Measurements from ENCODE around the gene PCCA.
"Not testable (repeated sequence)": the region's sequence is repeated elsewhere in the genome, so short reads cannot be mapped to it uniquely, and the experiment has no call there.

PCCA gene

GRCh38 chr13:100141461-100141961 is 52.6 kb downstream of the PCCA start:
- DNase-seq: not testable (repeated sequence)

DNA sequence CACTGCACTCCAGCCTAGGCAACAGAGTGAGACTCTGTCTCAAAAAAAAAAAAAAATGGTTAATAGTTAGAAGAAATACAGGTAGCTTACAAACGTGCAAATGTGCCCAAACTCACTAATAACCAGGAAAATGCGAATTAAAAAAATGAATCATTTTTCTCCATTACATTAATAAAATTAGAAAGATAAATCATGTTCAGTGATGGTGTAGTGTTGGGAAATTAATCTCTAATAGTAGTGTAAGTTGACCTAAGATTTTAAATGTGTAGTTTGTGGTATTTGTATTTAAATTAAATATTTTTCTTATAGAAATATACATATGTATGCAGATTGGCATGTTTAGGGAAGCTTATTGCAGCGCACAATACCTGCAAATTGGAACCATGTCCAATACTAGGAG is 57.6 kb downstream of the PCCA start:
- DNase-seq: no peak

DNA sequence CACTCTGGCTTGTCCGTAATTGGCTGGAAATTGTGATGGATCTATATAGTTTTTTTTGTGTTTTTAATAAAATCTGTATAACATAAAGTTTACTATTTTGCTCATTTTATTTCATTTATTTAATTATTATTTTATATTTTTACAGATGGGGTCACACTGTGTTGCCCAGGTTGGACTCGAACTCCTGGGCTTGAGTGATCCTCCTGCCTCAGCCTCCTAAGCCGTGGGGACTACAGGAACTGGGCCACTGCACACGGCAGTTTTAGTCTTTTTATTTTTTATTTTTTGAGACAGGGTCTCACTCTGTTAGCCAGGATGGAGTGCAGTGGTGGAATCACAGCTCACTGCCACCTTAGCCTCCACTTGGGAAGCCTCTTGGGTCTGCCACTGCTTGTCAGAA is 58.9 kb downstream of the PCCA start:
- no peak for DNase-seq

DNA sequence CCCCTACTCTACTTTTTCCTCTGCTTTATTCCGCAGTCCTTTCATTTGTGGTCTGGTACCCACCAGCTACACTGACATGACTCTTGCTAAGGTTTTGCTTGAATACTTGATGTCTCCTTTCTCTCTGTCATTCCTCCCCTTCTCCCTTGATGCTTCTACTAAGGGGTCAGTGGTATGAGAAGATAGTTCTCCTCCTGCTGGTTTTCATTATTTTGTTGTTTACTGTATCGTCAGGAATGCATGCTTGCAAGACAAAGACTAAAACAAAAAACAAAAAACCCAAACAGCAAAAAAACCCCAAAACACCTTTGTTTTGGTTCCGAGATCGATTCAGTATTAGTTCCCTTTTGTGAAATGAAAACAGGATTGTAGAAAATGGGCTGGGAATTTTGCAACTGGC is 59.5 kb downstream of the PCCA start:
- no peak for DNase-seq

DNA sequence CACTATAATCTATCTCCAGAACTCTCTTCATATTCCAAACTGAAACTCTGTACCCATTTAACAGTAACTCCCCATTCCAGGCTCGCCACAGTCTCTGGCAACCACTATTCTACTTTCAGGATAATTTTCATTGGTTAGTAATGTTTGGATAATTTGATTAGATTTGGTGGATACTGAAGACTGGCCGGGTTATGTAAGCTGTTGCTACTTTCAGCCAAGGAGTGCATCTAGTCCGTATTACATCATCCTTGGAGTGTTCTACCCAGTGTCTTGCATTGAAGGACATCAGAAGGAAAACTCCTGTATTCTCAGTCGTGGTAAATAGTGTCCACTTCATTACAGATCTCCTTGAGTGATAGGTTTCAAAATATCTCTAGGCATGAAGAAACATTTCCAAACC is 60.5 kb downstream of the PCCA start:
- DNase-seq: no peak

- DNase-seq: not testable (repeated sequence)
Measured at GRCh38 chr13:100150711-100151110, 61.8 kb downstream of the PCCA start.

- DNase-seq: no peak
Measured at GRCh38 chr13:100154842-100155416, 66.0 kb downstream of the PCCA start.

DNA sequence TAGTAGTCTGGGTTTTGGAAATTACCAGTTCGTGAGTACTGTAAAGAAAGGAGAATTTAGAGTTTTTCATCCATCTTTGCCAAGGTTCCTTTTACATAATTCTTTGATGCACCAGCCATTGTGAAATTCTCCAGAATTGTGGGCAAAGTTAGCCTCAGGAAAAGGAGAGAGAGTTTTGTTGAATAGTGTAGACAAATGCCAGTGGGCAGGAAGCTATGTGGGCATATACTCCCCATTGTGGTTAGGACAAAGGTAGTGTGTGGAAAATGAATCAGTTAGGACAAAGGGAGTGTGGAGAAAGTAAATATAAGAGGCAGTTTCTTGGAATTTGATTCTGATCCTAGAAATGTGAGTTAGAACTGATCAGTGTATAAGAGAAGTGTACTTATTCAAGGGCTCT is 67.9 kb downstream of the PCCA start:
- no peak for DNase-seq

DNA sequence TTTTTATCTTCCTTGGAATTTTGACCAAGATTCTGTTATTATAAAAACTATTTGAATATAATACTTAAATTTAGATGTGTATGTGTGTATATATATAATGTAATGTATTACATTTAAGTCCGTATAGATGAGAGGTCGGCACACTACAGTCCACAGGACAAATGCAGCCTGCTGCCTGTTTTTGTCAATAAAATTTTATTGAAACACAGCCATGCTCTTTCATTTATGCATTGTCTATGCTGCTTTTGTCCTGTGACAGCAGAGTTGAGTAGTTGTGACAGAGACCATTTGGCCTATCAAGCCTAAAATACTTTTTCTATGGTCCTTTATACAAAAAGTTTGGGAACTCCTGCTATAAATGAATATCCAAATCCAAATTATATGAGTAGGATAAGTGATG is 69.7 kb downstream of the PCCA start:
- DNase-seq: no peak

DNA sequence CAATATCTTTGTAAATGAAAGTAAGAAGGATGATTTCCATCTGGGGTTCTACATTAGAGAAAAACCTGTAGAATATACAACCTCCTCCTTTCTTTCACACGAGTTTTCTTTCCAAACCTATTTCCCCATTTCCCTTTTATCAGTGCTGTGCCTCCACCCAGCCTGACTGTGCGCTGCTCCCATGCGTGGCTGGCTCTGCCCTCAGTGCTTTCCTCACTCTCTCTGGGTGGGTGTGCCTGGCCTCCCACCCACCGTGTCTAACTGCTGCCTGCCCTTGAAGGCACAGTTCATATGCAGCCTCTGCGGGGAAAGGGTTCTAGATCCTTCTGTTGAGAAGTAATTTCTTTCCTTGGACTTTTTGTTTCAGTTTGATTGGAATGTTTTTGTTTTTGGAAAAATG is 70.7 kb downstream of the PCCA start:
- DNase-seq: no peak

DNA sequence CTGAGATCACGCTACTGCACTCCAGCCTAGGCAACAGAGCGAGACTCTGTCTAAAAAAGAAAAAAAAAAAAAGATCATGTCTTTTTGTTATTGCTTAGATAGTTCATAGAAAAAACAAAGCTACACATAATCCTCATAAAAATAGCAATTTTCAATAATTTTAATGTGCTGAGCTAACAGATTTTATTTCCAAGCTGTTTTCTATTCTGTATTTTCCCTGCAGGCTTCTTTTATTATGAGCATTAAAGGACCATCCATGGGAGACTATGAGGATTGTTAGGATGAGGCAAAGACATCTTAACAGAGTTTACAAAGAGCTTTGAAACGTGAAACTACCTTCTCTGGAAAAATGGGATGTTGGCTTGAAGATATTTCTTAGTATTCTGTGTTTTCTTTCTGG is 71.6 kb downstream of the PCCA start:
- DNase-seq: no peak

DNA sequence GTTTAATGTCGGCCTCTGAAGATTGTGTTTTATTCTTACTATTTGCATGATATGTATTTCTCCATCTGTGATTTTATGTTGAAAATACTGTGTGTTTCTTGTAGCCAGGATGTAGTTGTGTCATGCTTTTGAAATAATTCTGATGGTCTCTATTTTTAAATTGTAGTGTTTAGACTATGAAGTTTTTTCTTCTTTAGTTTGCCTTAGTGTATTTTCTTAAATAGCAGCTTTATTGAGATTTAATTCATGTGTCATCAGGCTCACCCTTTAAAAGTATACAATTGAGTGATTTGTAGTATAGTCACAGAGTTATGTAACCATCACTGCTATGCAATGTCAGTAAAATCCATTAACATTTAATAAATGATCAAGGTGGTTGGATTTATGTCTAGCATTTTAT is 74.5 kb downstream of the PCCA start:
- peak; percentile 9 for DNase-seq

GRCh38 chr13:100173203-100173602 is 84.3 kb downstream of the PCCA start:
- DNase-seq: no peak

GRCh38 chr13:100174455-100174854 is 85.6 kb downstream of the PCCA start:
- not testable (repeated sequence) for DNase-seq

DNA sequence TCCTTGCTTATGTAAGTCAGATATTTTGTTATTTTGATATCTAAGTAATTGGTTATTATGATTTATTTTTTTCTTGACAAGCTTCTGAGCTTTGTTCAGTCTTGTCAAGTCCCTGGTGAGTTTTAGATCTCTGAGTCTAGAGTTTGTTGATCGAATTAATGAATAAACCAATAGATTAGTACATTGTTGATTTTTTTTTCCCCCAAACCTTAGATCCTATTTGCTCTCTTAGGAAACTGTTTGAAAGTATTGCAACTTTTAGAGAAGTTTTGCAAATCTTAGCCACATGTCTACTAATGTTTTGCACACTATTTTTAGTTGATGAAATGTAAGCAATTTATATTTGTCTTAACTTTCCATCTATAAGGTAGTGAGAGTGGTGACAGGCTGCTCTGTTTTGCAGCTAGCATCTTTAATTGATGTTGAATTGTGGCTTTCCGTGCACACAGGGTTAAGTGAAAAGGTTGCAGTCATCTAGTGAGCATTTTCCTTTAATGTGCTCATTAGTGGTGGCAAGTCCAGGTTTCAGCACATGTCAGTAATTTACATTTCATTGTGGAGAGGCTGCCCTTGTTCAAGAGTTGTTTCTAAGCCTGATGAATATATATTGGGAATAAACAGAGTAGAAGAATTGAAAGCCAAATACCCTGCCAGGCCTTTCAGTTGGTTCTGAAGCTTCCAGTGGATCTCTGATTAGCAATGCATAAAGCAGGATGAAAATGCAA is 86.3 kb downstream of the PCCA start:
- DNase-seq: no peak

DNA sequence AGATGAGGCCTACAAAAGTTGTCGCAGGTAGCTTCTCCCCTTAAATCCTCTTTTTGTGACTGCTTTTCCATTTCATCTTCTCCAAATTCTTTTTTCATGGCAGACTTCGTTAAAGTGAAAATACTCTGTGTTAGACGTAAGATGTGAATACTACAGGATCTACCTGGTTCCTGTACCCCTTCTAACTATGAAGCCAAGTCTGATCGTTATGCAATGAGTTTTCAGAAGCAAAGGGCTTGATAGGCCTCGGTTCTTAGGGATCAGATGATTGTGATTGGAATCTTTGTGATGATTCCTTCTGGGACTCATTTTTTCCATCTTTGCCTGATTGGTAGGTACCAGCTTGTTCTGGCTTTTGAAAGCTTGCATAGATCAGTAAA is 86.9 kb downstream of the PCCA start:
- no peak for DNase-seq

- no peak for DNase-seq
Measured at GRCh38 chr13:100176801-100177400, 88.0 kb downstream of the PCCA start.

GRCh38 chr13:100178309-100178708 is 89.4 kb downstream of the PCCA start:
- DNase-seq: no peak

GRCh38 chr13:100179276-100179675 is 90.4 kb downstream of the PCCA start:
- DNase-seq: no peak

GRCh38 chr13:100182900-100183490 is 94.1 kb downstream of the PCCA start:
- no peak for DNase-seq

DNA sequence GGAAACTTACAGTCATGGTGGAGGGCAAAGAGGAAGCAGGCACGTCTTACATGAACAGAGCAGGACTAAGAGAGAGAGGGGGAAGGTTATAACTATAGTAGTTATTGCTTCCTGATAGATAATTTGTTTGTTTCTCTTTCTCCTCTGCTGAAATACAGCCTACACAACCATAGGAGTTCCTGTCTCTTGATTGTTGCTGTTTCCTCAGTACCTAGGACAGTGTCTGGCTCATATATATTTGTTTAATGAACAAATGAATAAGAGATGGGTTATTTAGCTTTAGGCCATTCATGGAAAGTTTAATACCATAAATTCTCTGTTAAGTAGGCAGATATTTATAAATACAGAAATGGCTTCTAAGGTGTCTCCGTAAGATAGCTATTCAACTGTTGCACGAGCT is 95.2 kb downstream of the PCCA start:
- no peak for DNase-seq

- DNase-seq: no peak
Measured at GRCh38 chr13:100195568-100195967, 106.7 kb downstream of the PCCA start.

- DNase-seq: no peak
Measured at GRCh38 chr13:100196375-100196774, 107.5 kb downstream of the PCCA start.

DNA sequence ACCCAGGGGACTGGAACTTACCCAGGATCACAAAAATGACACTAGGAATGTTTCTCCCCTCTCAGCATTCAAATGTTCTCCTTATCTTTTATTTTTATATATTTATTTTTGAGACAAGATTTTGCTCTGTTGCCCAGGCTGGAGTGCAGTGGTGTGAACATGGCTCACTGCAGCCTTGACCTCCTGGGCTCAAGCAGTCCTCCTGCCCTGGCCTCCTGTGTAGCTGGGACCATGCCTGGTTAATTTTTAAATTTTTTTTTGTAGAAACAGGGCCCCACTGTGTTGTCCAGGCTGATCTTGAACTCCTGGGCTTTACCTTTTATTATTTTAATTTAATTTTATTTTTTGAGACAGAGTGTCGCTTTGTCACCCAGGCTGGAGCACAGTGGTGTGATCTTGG is 108.2 kb downstream of the PCCA start:
- no peak for DNase-seq

All from HCEC 1CT (cell line).